Suprapubic skin (tissue), 4 donors: ENCODE data around the gene SORCS2.

ENCODE experiments used
- POLR2A ChIP-seq, 2 donors: fragments of 450-650 bp; IDR thresholded peaks; one replicate each; pipeline ENCODE4 v1.6.1; 2017; ENCODE audit warnings: antibody characterized with exemption in 2 of 2, mild to moderate bottlenecking in 2 of 2, moderate library complexity in 2 of 2
- POLR2AphosphoS5 ChIP-seq, 3 donors: sonication (generic); formaldehyde crosslinking; IDR thresholded peaks; one replicate each; pipeline ENCODE4 v1.6.1; 2017; ENCODE audit warnings: antibody characterized with exemption in 3 of 3
- TF ChIP-seq, protein P1 (sequence below), 2 donors: fragments of 200-600 bp in 1 of 2; fragments of 450-650 bp in 1 of 2; sonication (generic) in 1 of 2; IDR thresholded peaks; one replicate each; pipeline ENCODE4 v1.5.1; 2016 to 2019; ENCODE audit warnings: antibody characterized with exemption in 2 of 2, mild to moderate bottlenecking in 1 of 2, moderate library complexity in 1 of 2

DNA sequence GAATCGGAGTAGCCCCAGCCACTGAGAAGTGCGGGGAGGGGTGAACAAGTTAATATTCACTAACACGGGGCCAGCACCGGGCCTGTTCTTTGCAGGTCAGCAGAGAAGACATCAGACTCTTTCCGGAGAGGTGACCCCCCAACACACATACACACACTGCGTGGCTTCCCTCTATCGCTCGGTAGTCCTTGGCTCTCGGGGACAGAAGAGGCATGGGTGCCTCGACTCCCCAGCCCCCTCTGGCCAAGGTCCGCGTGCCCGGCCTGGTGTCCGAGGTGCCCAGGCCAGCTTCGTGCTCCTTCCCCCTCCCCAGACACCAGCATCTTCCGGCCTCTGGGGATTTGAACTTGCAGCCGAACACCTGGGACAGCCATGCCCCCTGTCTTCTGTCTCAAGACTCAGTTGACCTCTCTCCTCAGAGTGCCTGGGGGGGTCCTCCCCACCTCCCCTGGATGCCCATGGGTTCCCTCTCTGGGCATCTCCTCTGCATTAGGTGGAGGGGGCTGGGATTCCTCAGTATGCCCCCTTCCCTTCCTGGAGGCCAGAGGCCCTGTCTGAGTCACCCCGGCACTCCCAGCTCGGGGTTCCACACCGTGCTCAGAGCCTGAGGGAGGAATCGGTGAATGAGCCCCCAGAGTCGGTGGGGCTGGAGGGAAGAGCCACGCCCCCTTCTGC lies 104.5 kb downstream of the SORCS2 start:
- TF ChIP-seq, protein P1, sequence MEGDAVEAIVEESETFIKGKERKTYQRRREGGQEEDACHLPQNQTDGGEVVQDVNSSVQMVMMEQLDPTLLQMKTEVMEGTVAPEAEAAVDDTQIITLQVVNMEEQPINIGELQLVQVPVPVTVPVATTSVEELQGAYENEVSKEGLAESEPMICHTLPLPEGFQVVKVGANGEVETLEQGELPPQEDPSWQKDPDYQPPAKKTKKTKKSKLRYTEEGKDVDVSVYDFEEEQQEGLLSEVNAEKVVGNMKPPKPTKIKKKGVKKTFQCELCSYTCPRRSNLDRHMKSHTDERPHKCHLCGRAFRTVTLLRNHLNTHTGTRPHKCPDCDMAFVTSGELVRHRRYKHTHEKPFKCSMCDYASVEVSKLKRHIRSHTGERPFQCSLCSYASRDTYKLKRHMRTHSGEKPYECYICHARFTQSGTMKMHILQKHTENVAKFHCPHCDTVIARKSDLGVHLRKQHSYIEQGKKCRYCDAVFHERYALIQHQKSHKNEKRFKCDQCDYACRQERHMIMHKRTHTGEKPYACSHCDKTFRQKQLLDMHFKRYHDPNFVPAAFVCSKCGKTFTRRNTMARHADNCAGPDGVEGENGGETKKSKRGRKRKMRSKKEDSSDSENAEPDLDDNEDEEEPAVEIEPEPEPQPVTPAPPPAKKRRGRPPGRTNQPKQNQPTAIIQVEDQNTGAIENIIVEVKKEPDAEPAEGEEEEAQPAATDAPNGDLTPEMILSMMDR (IDR thresholded peaks at IDR 0.05) = no peak
- TF ChIP-seq POLR2AphosphoS5 (IDR thresholded peaks at IDR 0.05) (no peak), POLR2A (IDR thresholded peaks at IDR 0.05) (no peak)
